Adipocyte (in vitro differentiated cells): Measurements from ENCODE around the gene GATAD1.

ENCODE experiments used
- DNase-seq: peaks from one replicate; pipeline ENCODE4 v3.0.0-alpha.2; 2015; ENCODE audit warnings: low read depth
- H3K27me3 ChIP-seq: replicated peaks from 2 replicates; pipeline ENCODE4 v1.7.0; 2013; ENCODE audit warnings: mild to moderate bottlenecking, low read length, moderate library complexity; ENCODE audit not compliant: control insufficient read depth, insufficient read depth
- H3K36me3 ChIP-seq: 2 replicates; pipeline ENCODE4 v1.7.0; 2013; ENCODE audit warnings: low read length, mild to moderate bottlenecking, moderate library complexity; ENCODE audit not compliant: control insufficient read depth, insufficient read depth, severe bottlenecking
- H3K4me1 ChIP-seq: 2 replicates; pipeline ENCODE4 v1.7.0; 2013; ENCODE audit warnings: mild to moderate bottlenecking, low read length, moderate library complexity; ENCODE audit not compliant: control insufficient read depth, insufficient read depth
- H3K4me3 ChIP-seq: 2 replicates; pipeline ENCODE4 v1.7.0; 2013; ENCODE audit warnings: mild to moderate bottlenecking, low read length, moderate library complexity
- H3K9ac ChIP-seq: 2 replicates; pipeline ENCODE4 v1.7.0; 2013; ENCODE audit warnings: mild to moderate bottlenecking, low read length, moderate library complexity
- H3K9me3 ChIP-seq: 2 replicates; pipeline ENCODE4 v1.7.0; 2013; ENCODE audit warnings: mild to moderate bottlenecking, low read length, moderate library complexity; ENCODE audit not compliant: control insufficient read depth

GATAD1 gene

DNA sequence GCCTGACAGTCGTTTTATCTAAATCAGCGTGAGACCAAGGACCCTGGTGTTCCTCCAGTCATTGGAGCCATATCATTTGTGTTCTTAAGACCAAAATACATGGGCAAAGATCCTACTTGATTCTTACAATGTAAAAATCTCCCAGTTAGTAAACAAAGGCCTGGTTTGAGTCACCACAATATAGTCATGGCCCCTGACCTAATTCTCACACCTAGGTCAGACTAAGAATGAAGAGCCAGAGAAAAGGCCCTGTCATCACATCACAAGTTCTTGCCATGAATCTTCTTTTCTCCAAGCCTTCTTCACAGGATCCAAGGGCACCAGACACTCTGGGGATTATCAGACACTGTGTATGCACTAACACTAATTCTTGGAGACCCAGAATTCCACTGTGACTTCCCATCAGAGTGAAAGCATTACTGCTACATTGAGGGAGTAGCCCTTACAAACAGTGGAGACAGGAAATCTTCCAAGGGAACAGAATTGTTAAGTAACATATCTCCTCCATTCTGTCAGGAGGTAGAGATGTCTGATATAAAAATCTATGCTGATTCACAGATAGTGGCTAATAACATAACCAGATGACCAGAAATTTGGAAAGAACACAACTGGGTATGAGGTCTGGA is 38.1 kb downstream of the GATAD1 start:
- Histone ChIP-seq H3K9me3 (no peaks in the 10 kb centered on the region), H3K9ac (peak overlapping the region; percentile 21), H3K4me1 (peaks cover 32% of the 10 kb centered on the region), H3K27me3 (no peaks in the 10 kb centered on the region), H3K4me3 (no peak overlapping the region), H3K36me3 (peaks cover 21% of the 10 kb centered on the region)
- no peak for DNase-seq

- no peak overlapping the region for H3K4me3 ChIP-seq
- H3K36me3 ChIP-seq, result peaks cover 23% of the 10 kb centered on the region
- no peak overlapping the region for H3K9ac ChIP-seq
- H3K27me3 ChIP-seq, result no peaks in the 10 kb centered on the region
- no peaks in the 10 kb centered on the region for H3K9me3 ChIP-seq
- peaks cover 32% of the 10 kb centered on the region for H3K4me1 ChIP-seq
- DNase-seq, result no peak
These were observed 38.7 kb downstream of the GATAD1 start for GRCh38 chr7:92485974-92486373.

GRCh38 chr7:92487804-92488203 is 40.5 kb downstream of the GATAD1 start:
- no peak for DNase-seq
- Histone ChIP-seq H3K27me3 (no peaks in the 10 kb centered on the region), H3K4me1 (peaks cover 32% of the 10 kb centered on the region), H3K9me3 (no peaks in the 10 kb centered on the region), H3K4me3 (no peak overlapping the region), H3K36me3 (peaks cover 41% of the 10 kb centered on the region), H3K9ac (no peak overlapping the region)

DNA sequence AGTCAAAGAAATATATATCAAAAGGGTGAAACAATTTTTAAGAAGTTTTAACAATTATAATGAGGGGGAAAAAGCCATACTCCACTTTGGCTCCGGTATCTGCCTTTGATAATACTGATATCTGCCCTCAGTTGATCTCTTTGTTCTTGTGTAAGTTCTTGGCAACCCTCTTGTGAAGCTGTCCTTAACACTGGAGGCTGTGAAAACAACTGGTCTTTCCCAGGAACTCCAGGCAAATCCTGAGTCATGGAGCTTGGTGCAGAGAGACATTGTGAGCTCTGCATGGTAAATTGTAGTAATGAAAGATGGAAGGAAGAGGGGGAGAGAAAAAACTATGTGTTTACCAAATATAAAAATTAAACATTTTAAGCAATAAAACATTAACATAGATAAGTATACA is 42.4 kb downstream of the GATAD1 start:
- peaks cover 57% of the 10 kb centered on the region for H3K36me3 ChIP-seq
- no peak overlapping the region for H3K4me3 ChIP-seq
- no peaks in the 10 kb centered on the region for H3K9me3 ChIP-seq
- DNase-seq, result no peak
- no peaks in the 10 kb centered on the region for H3K27me3 ChIP-seq
- no peak overlapping the region for H3K9ac ChIP-seq
- H3K4me1 ChIP-seq, result peaks cover 32% of the 10 kb centered on the region

DNA sequence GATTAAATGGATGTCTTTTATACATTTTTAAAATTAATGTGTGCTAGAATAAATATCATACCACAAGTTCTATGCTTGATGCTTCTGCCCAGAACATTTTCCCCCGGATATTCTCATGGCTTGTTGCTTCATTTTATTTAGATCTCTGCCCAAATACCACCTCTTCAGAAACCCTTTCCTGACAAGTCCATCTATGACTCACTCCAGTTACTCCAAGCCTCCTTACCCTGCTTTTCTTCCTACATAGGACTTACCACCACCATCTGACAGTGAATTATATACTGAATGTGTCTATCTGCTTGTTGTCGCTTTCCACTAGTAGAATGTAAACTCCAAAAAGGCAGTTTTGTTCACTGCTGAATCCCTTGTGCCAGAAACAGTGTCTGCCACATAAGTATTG is 49.6 kb downstream of the GATAD1 start:
- Histone ChIP-seq H3K9ac (no peak overlapping the region), H3K9me3 (no peaks in the 10 kb centered on the region), H3K4me1 (no peaks in the 10 kb centered on the region), H3K4me3 (no peak overlapping the region), H3K36me3 (peaks cover 72% of the 10 kb centered on the region), H3K27me3 (no peaks in the 10 kb centered on the region)
- DNase-seq, result peak; percentile 24

GRCh38 chr7:92498557-92498956 is 51.3 kb downstream of the GATAD1 start:
- Histone ChIP-seq H3K27me3 (no peaks in the 10 kb centered on the region), H3K4me3 (no peak overlapping the region), H3K9ac (no peak overlapping the region), H3K36me3 (peaks cover 63% of the 10 kb centered on the region), H3K9me3 (no peaks in the 10 kb centered on the region), H3K4me1 (no peaks in the 10 kb centered on the region)
- DNase-seq, result no peak

DNA sequence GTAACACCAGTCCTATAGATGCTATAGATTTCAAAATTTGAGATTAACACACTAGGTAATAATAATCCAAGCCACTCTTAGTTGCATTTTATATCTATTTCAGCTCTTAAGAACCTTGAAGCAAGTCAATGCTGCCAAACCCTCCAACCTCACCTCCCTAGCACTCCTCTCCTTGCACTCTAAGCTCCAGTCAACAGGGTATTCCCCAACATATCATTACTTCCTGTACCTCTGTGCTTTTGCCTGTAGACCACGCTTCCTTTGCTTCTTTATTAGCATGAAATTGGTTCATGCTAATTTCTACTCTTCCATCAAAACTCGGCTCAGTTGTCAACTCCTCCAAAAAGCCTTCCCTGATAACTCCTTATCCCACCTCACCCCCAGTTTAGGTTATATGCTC is 56.5 kb downstream of the GATAD1 start:
- Histone ChIP-seq H3K9me3 (no peaks in the 10 kb centered on the region), H3K4me1 (no peaks in the 10 kb centered on the region), H3K27me3 (no peaks in the 10 kb centered on the region), H3K4me3 (no peak overlapping the region), H3K9ac (no peak overlapping the region), H3K36me3 (peaks cover 57% of the 10 kb centered on the region)
- DNase-seq, result no peak

GRCh38 chr7:92504563-92504962 is 57.3 kb downstream of the GATAD1 start:
- Histone ChIP-seq H3K4me1 (no peaks in the 10 kb centered on the region), H3K36me3 (peaks cover 50% of the 10 kb centered on the region), H3K4me3 (no peak overlapping the region), H3K9me3 (no peaks in the 10 kb centered on the region), H3K27me3 (no peaks in the 10 kb centered on the region), H3K9ac (no peak overlapping the region)
- no peak for DNase-seq

DNA sequence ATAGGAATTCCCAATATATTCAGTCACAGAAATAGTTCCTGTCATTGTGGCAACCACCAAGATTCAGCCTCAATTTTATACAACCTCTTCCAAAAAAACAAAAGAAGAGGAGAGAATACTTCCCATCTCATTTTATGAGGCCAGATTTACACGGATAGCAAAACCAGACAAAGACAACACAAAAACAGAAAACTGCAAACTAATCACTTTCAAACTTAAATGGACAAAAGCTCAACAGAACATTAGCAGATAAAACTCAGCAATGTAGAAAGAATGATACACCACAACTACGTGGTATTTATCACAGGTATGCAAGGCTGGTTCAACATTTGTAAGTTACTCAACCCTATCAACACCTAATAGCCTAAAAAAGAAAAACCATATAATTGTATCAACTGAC is 59.1 kb downstream of the GATAD1 start:
- H3K27me3 ChIP-seq, result no peaks in the 10 kb centered on the region
- peaks cover 32% of the 10 kb centered on the region for H3K36me3 ChIP-seq

GRCh38 chr7:92508946-92509345 is 61.7 kb downstream of the GATAD1 start:
- Histone ChIP-seq H3K4me3 (no peak overlapping the region), H3K4me1 (no peaks in the 10 kb centered on the region), H3K27me3 (no peaks in the 10 kb centered on the region), H3K9me3 (no peaks in the 10 kb centered on the region), H3K36me3 (peaks cover 16% of the 10 kb centered on the region), H3K9ac (no peak overlapping the region)
- no peak for DNase-seq

More for the DNA sequence above, 59.1 kb downstream of the GATAD1 start:
- Histone ChIP-seq H3K9me3 (no peaks in the 10 kb centered on the region), H3K4me3 (no peak overlapping the region), H3K4me1 (no peaks in the 10 kb centered on the region), H3K9ac (no peak overlapping the region)
- no peak for DNase-seq
